ENCODE measurements around the gene GSTT4.

DNA sequence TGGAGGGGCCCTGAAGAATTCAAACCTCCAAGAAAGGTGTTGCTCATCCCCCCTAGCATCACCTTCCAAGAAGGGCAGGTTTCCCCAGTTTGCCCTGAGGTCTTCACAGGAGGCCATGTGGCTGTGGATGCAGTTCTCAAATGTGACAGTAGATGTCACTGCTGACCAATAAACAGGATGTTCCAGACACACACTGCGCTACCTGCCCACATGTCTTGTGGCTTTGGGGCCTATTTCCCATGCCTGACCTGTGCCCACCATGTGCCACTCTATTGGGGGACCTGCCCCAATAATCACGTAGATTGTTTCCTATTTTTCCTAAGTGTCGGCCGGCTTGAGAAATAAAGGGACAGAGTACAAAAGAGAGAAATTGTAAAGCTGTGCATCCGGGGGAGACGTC, 20.8 kb downstream of the GSTT4 start:
- TF ChIP-seq POLR2A (IDR thresholded peaks at IDR 0.05; ENCODE audit: low read depth, low read length) (no peak), TAF1 (IDR thresholded peaks at IDR 0.05; ENCODE audit: borderline replicate concordance, low read depth, low read length) (no peak)
